B cell (primary cell): Measurements from ENCODE around the gene RBM25. TPM values are rescaled to one million over a fixed set of nuclear protein-coding genes. Genes with fewer than 3 reads are reported as not detected.

Experiments used
- ATAC-seq: fragments of 200-7000 bp; cut with Tn5 transposase; one replicate; pipeline ENCODE4 v1.10.0; 2021; ENCODE audit warnings: low read depth, mild to moderate bottlenecking, moderate number of reproducible peaks, moderate library complexity
- CTCF ChIA-PET: fragments of 350-600 bp; sonication (Branson Sonifier 250); formaldehyde crosslinking; loops from one replicate; lab custom pipeline; 2021; ENCODE audit warnings: antibody characterized with exemption, inconsistent platforms; lab: Charles Lee
- POLR2A ChIA-PET: fragments of 350-600 bp; sonication (Branson Sonifier 250); formaldehyde crosslinking; loops from one replicate; lab custom pipeline; 2021; ENCODE audit warnings: antibody characterized with exemption; lab: Charles Lee
- DNase-seq: peaks from one replicate; pipeline ENCODE4 v3.0.0; 2013
- H2AFZ ChIP-seq: 2 replicates; pipeline ENCODE4 v1.6.1; 2012; ENCODE audit warnings: mild to moderate bottlenecking, low read depth, low read length; ENCODE audit not compliant: insufficient read depth, poor library complexity, severe bottlenecking
- H3K27ac ChIP-seq, 2 donors: 1 replicate in 1 of 2; 2 replicates in 1 of 2; pipeline ENCODE4 v1.5.1; 2012 to 2013; ENCODE audit warnings: low read length in 2 of 2, mild to moderate bottlenecking in 2 of 2, moderate library complexity in 1 of 2
- H3K27me3 ChIP-seq, 4 experiments: fragments of 200-600 bp in 1 of 4; sonication (generic) in 1 of 4; replicated peaks in 1 of 4; 1 replicate in 2 of 4; 2 replicates in 2 of 4; pipeline versions ENCODE4 v1.6.1 to v1.7.0; 2013 to 2016; ENCODE audit warnings: low read length in 3 of 4, mild to moderate bottlenecking in 2 of 4, mixed read lengths in 1 of 4, moderate library complexity in 1 of 4; ENCODE audit not compliant: insufficient read depth in 4 of 4, control insufficient read depth in 3 of 4; ENCODE audit errors: control extremely low read depth in 1 of 4
- H3K36me3 ChIP-seq, 2 experiments: replicated peaks in 1 of 2; 1 replicate in 1 of 2; 2 replicates in 1 of 2; pipeline versions ENCODE4 v1.6.1 to v1.7.1; 2013; ENCODE audit warnings: low read length in 1 of 2; ENCODE audit not compliant: insufficient read depth in 2 of 2, control insufficient read depth in 1 of 2; ENCODE audit errors: control extremely low read depth in 1 of 2, extremely low read depth in 1 of 2
- H3K4me1 ChIP-seq, 2 donors: fragments of 200-600 bp in 1 of 2; sonication (generic) in 1 of 2; 1 replicate in 1 of 2; 2 replicates in 1 of 2; pipeline versions ENCODE4 v1.5.1 to v1.6.1; 2013 to 2017; ENCODE audit warnings: low read length in 2 of 2; ENCODE audit not compliant: control insufficient read depth in 2 of 2, insufficient read depth in 2 of 2
- H3K4me2 ChIP-seq: replicated peaks from 2 replicates; pipeline ENCODE3; 2012; ENCODE audit warnings: mild to moderate bottlenecking, low read depth, low read length; ENCODE audit not compliant: poor library complexity, severe bottlenecking
- H3K4me3 ChIP-seq, 5 experiments: fragments of 200-600 bp in 1 of 5; sonication (generic) in 1 of 5; 1 replicate in 3 of 5; 2 replicates in 2 of 5; pipeline versions ENCODE4 v1.5.1 to v1.7.0; 2011 to 2016; ENCODE audit warnings: low read length in 4 of 5, mild to moderate bottlenecking in 4 of 5, low read depth in 2 of 5, control low read depth in 1 of 5, moderate library complexity in 1 of 5; ENCODE audit not compliant: insufficient read depth in 1 of 5; ENCODE audit errors: control extremely low read depth in 1 of 5, extremely low read depth in 1 of 5
- H3K79me2 ChIP-seq: fragments of 200-600 bp; sonication (generic); one replicate; pipeline ENCODE4 v1.6.0; 2016; ENCODE audit warnings: low read length; ENCODE audit not compliant: control insufficient read depth, insufficient read depth
- H3K9ac ChIP-seq: fragments of 200-600 bp; sonication (generic); 2 replicates; pipeline ENCODE4 v1.6.1; 2017; ENCODE audit warnings: mild to moderate bottlenecking, low read length, moderate library complexity
- H3K9me3 ChIP-seq, 3 donors: one replicate each; pipeline versions ENCODE4 v1.6.1 to v1.7.1; 2013; ENCODE audit warnings: low read length in 2 of 3; ENCODE audit not compliant: control insufficient read depth in 2 of 3, insufficient read depth in 1 of 3; ENCODE audit errors: control extremely low read depth in 1 of 3
- H4K20me1 ChIP-seq: 2 replicates; pipeline ENCODE4 v1.6.0; 2012; ENCODE audit warnings: mild to moderate bottlenecking, low read length; ENCODE audit not compliant: insufficient read depth, control insufficient read depth, poor library complexity, severe bottlenecking
- H3K27ac Mint-ChIP-seq: one replicate; pipeline ENCODE4 v1.8.0; 2021; ENCODE audit warnings: mixed read lengths
- H3K27me3 Mint-ChIP-seq: one replicate; pipeline ENCODE4 v1.8.0; 2021; ENCODE audit warnings: mixed read lengths
- H3K4me1 Mint-ChIP-seq: one replicate; pipeline ENCODE4 v1.8.0; 2021; ENCODE audit warnings: mixed read lengths
- H3K4me3 Mint-ChIP-seq: one replicate; pipeline ENCODE4 v1.8.0; 2021; ENCODE audit warnings: mixed read lengths
- H3K9me3 Mint-ChIP-seq: one replicate; pipeline ENCODE4 v1.8.0; 2022; ENCODE audit warnings: mixed read lengths; ENCODE audit not compliant: insufficient read depth
- CTCF ChIP-seq: fragments of 200-600 bp; IDR thresholded peaks from one replicate; pipeline ENCODE4 v1.8.0; 2022; ENCODE audit warnings: antibody characterized with exemption, mild to moderate bottlenecking
- EZH2 ChIP-seq: IDR thresholded peaks from 2 replicates; pipeline ENCODE4 v1.6.1; 2012; ENCODE audit warnings: borderline replicate concordance, low read depth, mild to moderate bottlenecking, moderate library complexity, low read length; ENCODE audit not compliant: insufficient read depth, poor library complexity, severe bottlenecking
- WGBS: methylation state at CpG from one replicate; pipeline ENCODE4 v1.1.5; 2013; ENCODE audit warnings: missing lambda C conversion rate; ENCODE audit not compliant: insufficient coverage; 5-methylcytosine and 5-hydroxymethylcytosine counted together
- intact Hi-C: fragments of 100-400 bp; cut with micrococcal nuclease; formaldehyde crosslinking; loops from one replicate; pipeline ENCODE4 v1.10.0; 2022
- polyA plus RNA-seq: library from polyadenylated mRNA; depleted of rRNA; stranded (reverse); fragments of >200 nt; gene quantifications from 2 replicates; pipeline ENCODE4 v1.2.3, GENCODE V29; 2012
- total RNA-seq, 2 donors: library from RNA; stranded (reverse); fragments of 120-200 nt in 1 of 2; gene quantifications; 1 replicate in 1 of 2; 2 replicates in 1 of 2; pipeline versions ENCODE4 v1.2.3 to v1.2.4, GENCODE V29; 2013 to 2022

Gene RBM25
- total and polyA plus RNA-seq, 2 donors (not counting 1 experiment from before 2014, with no cell fraction given), result 20.2 to 137 TPM

GRCh38 chr14:73145371-73145770 lies 87.0 kb downstream of the RBM25 start:
- Mint-ChIP-seq H3K4me1 (peaks cover 31% of the 10 kb centered on the region), H3K27me3 (no peaks in the 10 kb centered on the region), H3K27ac (no peak overlapping the region), H3K9me3 (no peaks in the 10 kb centered on the region), H3K4me3 (no peak overlapping the region)
- intact Hi-C loops, result no loop called here
- Histone ChIP-seq H3K27ac (no peak overlapping the region), H4K20me1 (peaks cover 54% of the 10 kb centered on the region), H3K9ac (no peak overlapping the region), H3K4me1 (peaks cover 0 to 3% of the 10 kb centered on the region in 2 donors), H3K36me3 (peaks cover 7 to 35% of the 10 kb centered on the region in 2 experiments), H3K4me2 (no peak overlapping the region), H3K79me2 (peaks cover 74% of the 10 kb centered on the region), H3K4me3 (no peak overlapping the region), H3K9me3 (no peaks in the 10 kb centered on the region), H2AFZ (no peak overlapping the region), H3K27me3 (no peaks in the 10 kb centered on the region)
- DNase-seq (no peak), ATAC-seq (no peak)
- ChIA-PET POLR2A (no interaction called here), CTCF (interaction anchor here (0.6 kb wide), 1 partner anchor 482 kb away, joined by 3 read pairs; no protein-coding TSS in a partner anchor)
- no peak for TF ChIP-seq EZH2
- TF ChIP-seq CTCF, result no peak
- 100% methylated on average over 1 of the region's 3 CpGs for WGBS

- peaks cover 67% of the 10 kb centered on the region for H3K79me2 ChIP-seq
- H3K4me3 ChIP-seq, result no peak overlapping the region
- peaks cover 4 to 36% of the 10 kb centered on the region in 2 experiments for H3K36me3 ChIP-seq
- no peaks in the 10 kb centered on the region for H3K27me3 ChIP-seq
- H2AFZ ChIP-seq, result no peak overlapping the region
- CTCF ChIA-PET, result interaction anchor here (0.6 kb wide), 1 partner anchor 481 kb away, joined by 3 read pairs; no protein-coding TSS in a partner anchor
- peaks cover 46% of the 10 kb centered on the region for H4K20me1 ChIP-seq
- POLR2A ChIA-PET, result interaction anchor here (0.7 kb wide), 1 partner anchor 8 kb away, joined by 8 read pairs; no protein-coding TSS in a partner anchor
- H3K9me3 ChIP-seq, result no peaks in the 10 kb centered on the region
- H3K27ac Mint-ChIP-seq, result no peak overlapping the region
- H3K4me1 Mint-ChIP-seq, result peaks cover 25% of the 10 kb centered on the region
- no peak for TF ChIP-seq EZH2
- TF ChIP-seq CTCF, result no peak
- no peak overlapping the region for H3K4me3 Mint-ChIP-seq
- H3K4me1 ChIP-seq, result peaks cover 0 to 3% of the 10 kb centered on the region in 2 donors
- WGBS, result 100% methylated on average over 1 of the region's 3 CpGs
- no peaks in the 10 kb centered on the region for H3K27me3 Mint-ChIP-seq
- no peak overlapping the region for H3K9ac ChIP-seq
- H3K27ac ChIP-seq, result no peak overlapping the region
- no peak overlapping the region for H3K4me2 ChIP-seq
- H3K9me3 Mint-ChIP-seq, result no peaks in the 10 kb centered on the region
- no peak for DNase-seq
- intact Hi-C loops, result no loop called here
- ATAC-seq, result no peak
Measured at GRCh38 chr14:73146111-73146510, 87.8 kb downstream of the RBM25 start.
